Fibroblast of upper back skin (primary cell): Measurements from ENCODE around the gene CABYR.
A peak's percentile ranks its signal among the peaks of the same experiment; 100 is the strongest.

Experiments used
- DNase-seq: peaks from one replicate; pipeline ENCODE4 v3.0.0-alpha.2; 2013

The CABYR gene

DNA sequence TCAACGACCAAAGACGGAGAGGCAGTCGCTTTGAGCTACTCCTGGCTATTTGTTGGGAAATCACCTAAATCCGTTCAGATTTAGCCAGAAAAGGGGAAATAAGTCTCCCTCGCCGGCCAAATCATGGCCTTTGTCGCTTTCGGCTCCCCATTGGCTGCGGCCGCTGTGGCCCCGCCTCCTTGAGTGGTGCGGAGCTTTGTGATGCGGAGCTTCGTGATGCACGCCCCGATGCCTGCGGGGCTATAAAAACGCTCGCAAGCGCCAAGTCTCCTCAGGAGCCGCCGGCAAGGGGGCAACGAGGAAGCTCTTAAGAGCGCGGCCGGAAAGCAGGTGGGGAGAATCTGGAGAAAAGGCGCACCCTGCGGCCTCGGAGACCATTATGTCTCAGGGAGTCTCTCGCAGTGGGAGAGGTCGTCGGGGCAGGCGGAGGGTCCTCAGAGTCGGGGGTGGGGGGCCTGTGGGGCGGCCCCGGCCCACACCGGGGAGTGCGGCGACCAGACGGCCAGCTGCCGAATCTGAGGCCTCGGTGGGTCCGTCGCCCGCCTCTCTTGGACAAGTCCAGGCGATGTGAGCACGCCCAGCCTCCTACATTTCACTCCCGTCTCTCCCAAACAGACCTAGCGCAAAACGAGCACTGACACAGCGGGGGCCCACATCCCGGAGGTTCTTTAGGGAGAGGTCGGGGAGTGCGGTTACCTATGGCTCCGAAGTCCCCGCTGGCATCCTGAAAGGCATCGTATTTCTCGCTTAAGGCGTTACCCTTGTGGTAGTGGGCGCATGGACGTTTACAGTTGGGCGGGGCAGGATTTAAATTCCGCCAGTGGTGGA lies at the start of gene CABYR:
TSS of gene CABYR (plus strand) at position 274 of the 828 bp plus-strand sequence. CDS start 4,053 bp downstream, outside the sequence.
- peak; percentile 91 for DNase-seq

GRCh38 chr18:24089076-24089475 lies 49.8 kb upstream of the CABYR start:
- DNase-seq, result no peak

GRCh38 chr18:24089515-24090337 lies 49.1 kb upstream of the CABYR start:
- no peak for DNase-seq

GRCh38 chr18:24090876-24091275 lies 48.0 kb upstream of the CABYR start:
- DNase-seq, result no peak

- peak; percentile 14 for DNase-seq
Observed at GRCh38 chr18:24094561-24094960, 44.3 kb upstream of the CABYR start.

- peak; percentile 6 for DNase-seq
Observed at GRCh38 chr18:24095976-24096375, 42.9 kb upstream of the CABYR start.

DNA sequence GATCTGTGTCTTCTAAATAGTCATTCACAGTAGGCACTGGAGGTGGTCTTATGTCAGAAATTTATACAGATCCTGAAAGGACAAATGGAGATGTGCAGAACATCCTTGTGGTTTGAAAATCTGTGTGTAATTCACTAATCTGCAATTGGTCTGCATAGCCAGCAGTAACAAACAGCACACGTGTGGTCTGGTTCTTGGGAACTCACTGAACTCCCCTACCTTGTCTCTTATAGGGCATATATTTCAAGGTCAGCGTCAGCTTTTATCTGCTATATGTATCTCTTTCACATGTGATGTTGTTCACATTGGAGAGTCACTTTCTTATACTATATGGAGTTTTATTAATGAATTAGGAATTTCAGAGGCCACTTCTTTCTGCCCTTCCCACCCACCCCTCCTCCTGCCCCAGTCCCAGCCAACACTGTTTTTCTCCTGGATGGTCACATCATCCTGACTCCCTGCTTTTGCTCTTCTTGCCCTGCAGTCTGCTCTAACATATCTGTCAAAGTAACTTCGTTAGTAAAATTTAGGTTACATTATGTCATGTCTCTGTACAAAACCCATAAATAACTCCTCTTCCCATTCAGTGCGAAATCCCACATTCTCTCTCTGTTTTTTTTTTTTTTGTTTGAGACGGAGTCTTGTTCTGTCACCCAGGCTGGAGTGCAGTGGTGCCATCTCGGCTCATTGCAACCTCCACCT lies 35.4 kb upstream of the CABYR start:
- peak; percentile 10 for DNase-seq

- DNase-seq, result no peak
Observed at GRCh38 chr18:24104486-24104885, 34.4 kb upstream of the CABYR start.

- no peak for DNase-seq
Observed at GRCh38 chr18:24108641-24109040, 30.2 kb upstream of the CABYR start.

GRCh38 chr18:24111936-24112335 lies 26.9 kb upstream of the CABYR start:
- no peak for DNase-seq

DNA sequence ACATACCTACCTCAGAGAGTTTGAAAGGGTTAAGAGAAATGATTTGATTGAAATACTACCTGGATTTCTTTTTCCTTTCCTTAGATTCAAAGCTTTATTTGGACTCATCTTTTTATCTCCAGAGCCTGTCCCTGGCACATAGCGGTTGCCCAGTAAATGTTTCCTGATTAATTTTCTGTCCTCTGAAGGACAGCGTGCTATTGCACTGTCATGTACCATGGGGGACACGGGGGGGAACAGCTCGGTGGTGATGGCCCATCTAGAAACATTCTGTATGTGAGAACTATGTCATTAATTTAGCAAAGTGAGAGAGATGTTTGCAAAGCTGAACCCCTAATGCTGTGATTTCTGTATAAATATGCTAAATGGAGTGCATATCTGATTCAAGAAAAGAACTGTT lies 26.4 kb upstream of the CABYR start:
- DNase-seq, result no peak

DNA sequence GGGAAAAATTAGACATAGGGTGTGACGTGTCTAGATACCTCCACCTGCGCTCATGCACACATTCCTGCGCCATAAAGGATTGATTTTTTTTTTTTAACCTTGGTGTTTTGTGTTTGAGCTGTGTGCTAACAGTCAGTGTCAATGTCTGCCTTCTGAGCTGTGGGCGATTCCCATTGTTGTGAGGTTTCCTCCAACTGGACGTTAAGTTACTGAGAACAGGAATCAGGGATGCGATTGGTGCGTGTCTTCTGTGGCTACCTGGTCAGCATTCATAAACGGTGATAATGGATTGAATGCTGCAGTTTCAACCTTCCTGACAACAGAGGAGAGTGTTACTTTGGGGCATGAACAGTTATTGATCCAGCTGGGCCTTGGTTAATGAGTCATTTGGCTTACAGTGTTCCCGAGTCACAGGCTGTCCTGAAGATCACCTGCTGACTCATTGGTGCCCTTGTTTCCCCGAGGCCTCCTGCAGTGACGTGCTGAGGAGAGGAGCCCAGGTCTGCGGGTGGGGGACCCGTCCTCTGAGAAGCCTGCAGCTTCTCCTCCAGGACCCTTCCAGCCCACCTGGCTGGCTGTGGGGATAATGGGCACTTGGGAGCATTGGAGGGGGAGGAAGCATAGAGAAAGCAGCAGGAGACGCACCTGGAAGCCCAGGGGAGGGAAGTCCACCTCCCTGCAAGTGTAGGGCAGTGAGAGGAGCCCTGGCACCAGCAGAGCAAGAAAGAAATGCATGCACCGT lies 25.8 kb upstream of the CABYR start:
- DNase-seq, result peak; percentile 22

GRCh38 chr18:24114924-24115549 lies 23.8 kb upstream of the CABYR start:
- no peak for DNase-seq

GRCh38 chr18:24115628-24116027 lies 23.2 kb upstream of the CABYR start:
- no peak for DNase-seq

DNA sequence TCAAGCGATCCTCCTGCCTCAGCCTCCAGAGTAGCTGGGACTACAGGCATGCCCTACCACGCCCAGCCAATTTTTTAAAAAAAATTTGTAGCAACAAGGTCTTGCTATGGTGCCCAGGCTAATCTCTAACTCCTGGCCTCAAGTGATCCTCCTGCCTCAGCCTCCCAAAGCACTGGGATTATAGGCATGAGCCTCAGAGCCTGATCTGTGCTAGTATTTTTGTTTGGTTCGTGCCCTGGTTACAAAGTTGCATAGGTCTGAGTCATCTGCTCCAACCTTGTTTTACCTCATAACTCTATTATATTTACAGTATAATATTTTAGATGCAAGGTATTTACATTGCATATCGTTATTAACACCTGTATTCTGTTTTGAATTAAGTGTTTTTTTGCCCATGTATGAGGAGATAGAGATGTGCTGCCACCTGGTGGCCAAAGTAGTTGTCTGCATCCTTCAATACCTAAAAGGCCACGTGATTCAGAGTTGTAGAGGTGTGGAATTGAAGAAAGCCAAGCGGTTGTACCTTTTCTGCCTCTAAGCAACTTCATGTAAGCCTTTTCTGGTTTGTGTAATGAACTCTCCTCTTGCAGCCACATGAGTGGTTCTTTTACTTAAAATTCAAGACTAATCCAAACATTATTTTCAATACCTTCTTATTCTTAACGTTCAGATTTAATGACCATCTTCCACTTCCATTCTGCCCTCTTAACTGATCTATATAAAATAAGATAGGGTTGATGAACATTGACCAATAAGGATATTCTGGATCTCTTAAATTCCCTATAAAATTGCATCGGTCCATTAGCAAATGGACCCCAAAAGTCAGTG lies 19.9 kb upstream of the CABYR start:
- DNase-seq, result peak; percentile 71

GRCh38 chr18:24120676-24121075 lies 18.2 kb upstream of the CABYR start:
- DNase-seq, result no peak

DNA sequence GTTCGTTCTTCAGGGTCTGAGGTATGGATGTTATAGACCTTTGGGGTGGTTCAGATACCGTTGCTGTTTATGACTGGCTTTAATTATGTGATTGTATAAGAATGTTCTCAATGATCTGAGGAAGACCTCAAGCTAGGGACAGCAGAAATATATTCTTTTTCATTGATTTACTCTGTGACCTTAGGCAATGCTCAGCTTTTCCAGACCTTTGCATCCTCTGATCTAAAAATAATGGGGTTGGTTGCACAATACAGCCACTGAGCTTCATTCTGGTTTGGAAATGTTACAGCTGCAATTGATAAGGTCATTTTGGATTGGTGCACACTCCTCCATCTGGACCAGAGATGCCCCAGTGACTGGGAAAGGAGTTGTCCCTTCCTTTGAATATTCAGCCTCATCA lies 17.2 kb upstream of the CABYR start:
- no peak for DNase-seq

DNA sequence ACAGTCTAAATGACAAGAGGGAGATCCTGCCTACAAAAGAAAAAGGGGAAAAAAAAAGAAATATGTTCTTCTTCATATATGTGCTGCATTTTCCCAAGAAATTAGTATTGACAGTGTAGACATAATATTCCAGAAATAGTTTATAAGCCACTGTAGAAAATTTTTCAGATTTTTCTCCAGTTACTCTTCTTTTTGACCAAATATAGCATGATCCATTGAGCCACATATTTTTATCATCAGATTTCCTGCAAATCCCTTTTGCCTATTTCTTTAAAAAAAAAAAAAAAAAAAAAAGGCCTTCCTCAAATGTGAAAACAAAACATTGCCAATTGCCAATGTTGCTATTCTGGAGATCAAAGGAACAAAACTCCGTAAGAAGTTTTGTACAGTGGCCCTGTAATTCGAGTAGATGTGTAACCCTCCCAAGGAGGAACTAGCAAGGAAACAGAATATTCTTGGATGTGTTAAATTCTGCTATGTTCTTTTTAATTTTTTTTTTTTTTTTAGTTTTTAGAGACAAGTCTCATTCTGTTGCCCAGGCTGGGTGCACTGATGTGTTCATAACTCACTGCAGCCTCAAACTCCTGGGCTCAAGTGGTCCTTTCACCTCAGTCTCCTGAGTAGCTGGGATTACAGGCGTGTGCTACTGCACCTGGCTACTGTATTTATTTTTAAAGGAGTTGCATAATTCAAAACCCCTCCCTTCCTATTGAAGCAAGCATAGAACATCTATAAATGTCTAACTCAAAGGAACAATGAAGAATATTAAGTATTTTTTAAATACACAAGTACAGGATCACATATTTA lies 12.5 kb upstream of the CABYR start:
- peak; percentile 69 for DNase-seq

DNA sequence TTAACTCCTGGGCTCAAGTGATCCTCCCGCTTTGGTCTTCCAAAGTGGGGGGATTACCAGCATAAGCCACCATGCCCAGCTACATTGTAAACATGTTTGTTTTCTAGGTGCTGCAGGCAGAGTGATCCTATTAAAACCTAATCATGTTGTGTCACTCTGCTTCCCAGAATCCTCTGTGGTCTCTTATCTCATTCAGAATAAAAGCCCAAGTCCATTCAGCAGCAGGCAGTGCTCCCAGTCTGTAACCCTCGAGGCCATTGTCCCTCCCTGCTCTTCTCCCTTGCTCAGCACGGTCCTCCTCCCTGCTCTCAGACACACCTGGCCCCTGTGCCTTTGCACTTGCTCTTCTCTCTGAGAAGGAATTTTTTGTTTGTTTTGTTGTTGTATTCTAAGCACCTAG lies 11.1 kb upstream of the CABYR start:
- DNase-seq, result no peak

DNA sequence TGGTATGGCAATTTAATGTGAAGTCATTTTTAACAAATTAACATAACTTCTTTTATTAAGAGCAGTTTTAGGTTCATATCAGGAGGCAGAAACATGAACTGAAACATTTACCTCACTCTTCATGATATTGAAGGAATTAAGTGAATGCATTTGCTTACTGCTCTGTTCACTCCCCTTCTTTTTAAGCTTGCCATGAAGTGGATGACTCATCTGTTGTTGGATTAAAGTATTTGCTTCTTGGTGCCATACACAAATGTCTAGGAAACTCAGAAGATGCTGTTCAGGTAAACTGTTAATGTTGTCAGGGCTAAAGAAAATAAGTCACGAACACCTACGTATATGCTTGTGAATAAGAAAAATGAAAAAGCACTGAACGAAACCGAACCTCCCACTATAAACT lies 10.2 kb upstream of the CABYR start:
- no peak for DNase-seq
